GM12878 (cell line): ENCODE data around the gene DIAPH3.

Experiments
- CBX5 ChIP-seq: sonication (generic); IDR thresholded peaks from 2 replicates; pipeline ENCODE4 v1.6.1; 2016; ENCODE audit warnings: low read depth, moderate library complexity, mild to moderate bottlenecking, inconsistent platforms
- CHD1 ChIP-seq: IDR thresholded peaks from 2 replicates; pipeline ENCODE4 v1.6.1; 2012; ENCODE audit warnings: low read depth, low read length, improper control_type of control experiment
- CTCF ChIP-seq, 3 experiments: IDR thresholded peaks in 2 of 3; conservative IDR thresholded peaks in 1 of 3; 2 replicates each; pipeline ENCODE4 v1.5.1; 2011; ENCODE audit warnings: low read depth in 3 of 3, low read length in 3 of 3, mild to moderate bottlenecking in 3 of 3, control low read depth in 2 of 3, moderate library complexity in 2 of 3, inconsistent platforms in 1 of 3, mixed read lengths in 1 of 3; ENCODE audit not compliant: control insufficient read depth in 2 of 3, insufficient read depth in 1 of 3; ENCODE audit errors: extremely low read depth in 1 of 3

- TF ChIP-seq CBX5 = no peak
- no peak for TF ChIP-seq CHD1
- no peak for TF ChIP-seq CTCF (IDR thresholded peaks at IDR 0.05 in 2 of 3, conservative IDR thresholded peaks at IDR 0.05 in 1 of 3; ENCODE audit: control insufficient read depth in 2 of 3, extremely low read depth in 1 of 3, insufficient read depth in 1 of 3, low read depth in 3 of 3, low read length in 3 of 3)
Measured at GRCh38 chr13:59742467-59742866, 421.3 kb downstream of the DIAPH3 start.
